KBM-7 (cell line): ENCODE results near the gene ELK1.

Source experiments
- DNase-seq: peaks from one replicate; pipeline ENCODE4 v3.0.0-alpha.2; 2015
- in situ Hi-C: fragments of 300-500 bp; cut with MboI; formaldehyde crosslinking; loops from 2 replicates; pipeline ENCODE4 v1.14.3; 2020; ENCODE audit warnings: low sequenced_read_pairs, low pct_unique_long_range_greater_than_20kb, mixed read lengths

Gene ELK1

GRCh38 chrX:47587091-47587891 lies 63.1 kb downstream of the ELK1 start:
- DNase-seq = no peak
- in situ Hi-C loops = no loop called here

GRCh38 chrX:47586043-47586787 lies 64.1 kb downstream of the ELK1 start:
- DNase-seq = no peak
- in situ Hi-C loops = no loop called here
